Occipital lobe (tissue), 2 donors: ENCODE measurements around the gene TRAF2. TPM values are rescaled to one million over a fixed set of nuclear protein-coding genes. Genes with fewer than 3 reads are reported as not detected.

Experiments used
- DNase-seq: peaks from one replicate; lab custom pipeline; 2025; lab: John Stamatoyannopoulos, UW
- total RNA-seq: library from RNA; depleted of rRNA; stranded (reverse); fragments of >200 nt; gene quantifications from one replicate; pipeline ENCODE4 v1.2.3, GENCODE V29; 2014

Gene TRAF2
- total RNA-seq, 1 donor from 2014 or later = 8.9 TPM

DNA sequence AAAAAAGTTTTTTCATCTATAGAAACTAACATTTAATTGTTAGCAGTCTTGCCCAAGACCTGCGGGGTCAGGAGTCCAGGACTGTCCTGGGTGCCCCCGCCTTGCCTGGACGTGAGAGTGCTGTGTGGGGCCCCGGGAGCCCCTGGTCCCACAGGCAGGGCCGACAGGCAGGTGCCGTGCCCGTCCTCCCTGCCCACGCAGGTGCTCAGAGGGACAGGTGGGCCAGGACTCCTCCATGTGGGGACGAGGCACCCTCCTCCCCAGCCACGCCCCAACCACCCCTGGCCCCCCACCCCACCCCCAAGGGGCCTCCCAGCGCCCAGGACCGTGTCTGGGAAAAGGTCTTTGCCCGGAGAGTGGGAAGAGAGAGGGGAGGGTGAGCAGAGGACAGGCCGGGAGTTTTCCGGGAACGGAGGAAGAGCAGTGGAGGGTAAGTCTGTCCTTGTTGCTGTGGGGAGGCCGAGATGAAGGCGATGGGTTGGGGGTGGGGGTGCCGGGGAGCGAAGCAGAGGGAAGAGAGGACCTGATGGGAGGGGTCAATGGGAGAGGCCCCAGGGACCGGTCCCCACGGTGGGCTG, 63.0 kb downstream of the TRAF2 start:
- no peak for DNase-seq

DNA sequence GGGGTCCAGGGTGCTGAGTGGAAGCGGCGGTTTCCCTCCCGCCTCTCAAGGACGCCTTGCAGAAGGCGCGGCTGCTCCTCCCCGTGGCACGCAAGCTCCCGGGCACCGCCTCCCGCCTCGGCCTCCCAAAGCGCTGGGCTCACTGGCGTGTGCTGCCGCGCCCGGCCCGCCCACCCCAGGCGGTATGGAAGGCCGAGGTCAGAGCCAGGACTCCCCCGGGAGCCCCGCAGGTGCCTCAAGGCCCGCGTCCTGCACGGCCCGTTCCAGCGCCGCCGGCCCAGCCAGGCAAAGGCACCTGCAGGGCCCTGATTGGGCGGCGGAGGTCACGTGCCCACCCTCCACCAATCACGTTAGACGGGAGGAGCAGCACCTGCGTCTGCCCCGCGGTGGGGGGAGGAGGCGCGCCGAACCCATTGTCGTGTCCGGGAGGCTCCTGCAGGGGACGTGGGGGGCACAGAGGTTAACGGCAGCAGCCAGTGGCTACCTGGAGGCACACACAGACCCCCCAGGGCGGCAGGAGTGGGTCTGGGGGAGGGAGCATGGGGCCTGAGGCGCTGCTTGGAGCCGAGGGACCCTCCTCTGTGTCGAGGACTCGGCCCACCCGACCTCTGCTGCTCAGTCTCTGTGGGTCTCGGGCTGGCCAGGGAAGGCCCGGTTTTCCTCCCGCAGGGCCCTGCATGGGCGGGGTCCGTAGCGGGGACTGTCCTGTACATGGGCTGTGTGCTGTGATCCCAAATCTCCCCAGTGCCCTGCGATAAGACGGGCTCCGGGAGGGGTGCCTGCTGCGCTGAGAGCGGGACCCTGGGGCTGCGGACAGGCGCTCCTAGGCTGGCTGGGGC, 63.7 kb downstream of the TRAF2 start:
- peak; percentile 94 for DNase-seq

DNA sequence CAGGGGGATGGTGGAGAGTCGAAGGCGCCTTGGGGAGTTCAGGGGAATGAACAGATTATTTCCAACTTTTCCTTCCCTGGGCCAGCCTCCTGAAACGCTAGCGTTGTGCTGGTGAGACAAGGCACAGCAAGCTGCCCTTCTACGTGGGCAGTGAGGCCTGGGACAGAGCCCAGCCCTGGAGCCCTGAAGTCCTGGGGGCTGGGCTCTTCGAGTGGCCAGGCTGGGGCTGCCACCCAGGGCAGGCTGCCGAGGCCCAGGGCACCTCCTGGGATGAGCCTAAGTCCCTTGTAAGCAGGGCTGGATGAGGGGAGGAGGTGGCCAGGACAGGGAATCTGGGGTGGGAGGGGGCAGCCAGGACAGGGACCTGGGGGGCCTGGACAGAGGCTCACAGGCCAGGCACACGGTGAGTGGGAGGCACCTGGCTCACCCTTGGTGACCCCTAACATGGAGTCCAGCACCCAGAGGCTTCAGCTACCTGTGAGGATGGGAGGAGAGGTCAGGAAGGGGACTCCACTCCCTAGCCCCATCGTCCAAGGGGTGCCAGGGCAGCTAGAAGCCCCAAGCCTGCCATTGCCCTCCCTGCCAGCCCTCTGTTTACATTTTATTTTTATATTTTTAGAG, 64.5 kb downstream of the TRAF2 start:
- no peak for DNase-seq

DNA sequence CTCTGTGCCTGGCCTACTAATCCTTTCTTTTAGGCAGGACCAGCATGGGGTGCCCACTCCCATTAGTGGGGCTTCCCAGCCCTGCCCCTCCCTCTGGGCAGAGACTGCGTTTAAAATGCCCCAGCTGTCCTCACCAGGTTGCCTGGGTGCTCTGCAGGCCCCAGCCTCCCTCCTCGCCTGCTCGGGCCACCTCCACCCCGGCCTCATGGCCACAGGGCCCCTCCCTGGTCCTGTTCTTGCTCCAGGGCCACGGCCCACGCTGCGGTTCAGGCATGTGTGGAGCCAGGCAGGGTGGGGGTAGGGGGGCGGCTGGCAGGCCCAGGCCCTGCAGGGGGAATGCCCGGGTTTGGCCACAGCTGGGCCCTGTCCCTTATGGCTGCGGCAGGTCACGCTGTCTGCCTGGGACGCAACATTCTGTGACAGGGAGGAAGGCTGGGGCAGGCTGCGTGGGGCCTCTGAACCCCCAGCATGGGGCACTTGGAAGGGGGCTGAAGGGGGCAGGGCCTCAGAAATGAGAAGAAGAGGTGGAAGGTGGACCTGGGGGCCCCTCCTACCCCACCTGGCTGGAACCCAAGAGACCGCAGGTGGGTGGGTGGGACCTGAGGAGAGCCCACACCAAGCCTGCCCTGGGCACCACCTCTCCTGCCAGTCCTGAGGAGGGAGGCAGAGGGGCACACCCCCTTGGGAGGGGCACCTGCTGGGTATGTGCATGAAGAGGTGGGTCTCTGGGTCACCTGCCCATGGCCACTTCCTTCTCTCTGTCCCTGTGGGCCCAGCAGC, 65.4 kb downstream of the TRAF2 start, which contains the start of gene LCN12:
LCN12 (plus strand) TSS at position 733 of the 780 bp plus-strand sequence. CDS start 55 bp downstream, outside the sequence.
- DNase-seq = no peak

DNA sequence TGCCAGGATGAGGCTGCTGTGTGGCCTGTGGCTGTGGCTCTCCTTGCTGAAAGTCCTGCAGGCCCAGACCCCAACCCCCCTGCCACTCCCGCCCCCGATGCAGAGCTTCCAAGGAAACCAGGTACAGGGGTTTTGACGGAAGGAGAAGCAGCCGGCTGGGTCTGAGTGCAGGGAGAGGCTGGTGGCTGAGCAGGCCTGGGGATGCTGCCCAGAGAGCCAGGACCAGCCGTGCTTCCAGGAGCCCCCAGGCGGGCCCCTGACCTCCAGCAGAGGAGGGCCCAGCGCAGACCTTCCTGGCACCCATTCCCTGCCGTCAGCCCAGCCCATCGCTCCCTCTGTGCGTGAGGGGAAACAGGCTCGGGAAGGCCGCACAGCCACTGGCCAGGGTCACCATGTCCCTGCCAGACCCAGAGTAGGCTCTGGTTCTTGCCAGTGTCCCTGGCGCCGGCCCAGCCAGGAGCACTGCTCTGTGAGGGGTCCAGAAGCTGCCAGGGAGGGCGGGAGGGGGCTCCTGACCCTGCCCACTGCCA, 66.1 kb downstream of the TRAF2 start:
- no peak for DNase-seq

DNA sequence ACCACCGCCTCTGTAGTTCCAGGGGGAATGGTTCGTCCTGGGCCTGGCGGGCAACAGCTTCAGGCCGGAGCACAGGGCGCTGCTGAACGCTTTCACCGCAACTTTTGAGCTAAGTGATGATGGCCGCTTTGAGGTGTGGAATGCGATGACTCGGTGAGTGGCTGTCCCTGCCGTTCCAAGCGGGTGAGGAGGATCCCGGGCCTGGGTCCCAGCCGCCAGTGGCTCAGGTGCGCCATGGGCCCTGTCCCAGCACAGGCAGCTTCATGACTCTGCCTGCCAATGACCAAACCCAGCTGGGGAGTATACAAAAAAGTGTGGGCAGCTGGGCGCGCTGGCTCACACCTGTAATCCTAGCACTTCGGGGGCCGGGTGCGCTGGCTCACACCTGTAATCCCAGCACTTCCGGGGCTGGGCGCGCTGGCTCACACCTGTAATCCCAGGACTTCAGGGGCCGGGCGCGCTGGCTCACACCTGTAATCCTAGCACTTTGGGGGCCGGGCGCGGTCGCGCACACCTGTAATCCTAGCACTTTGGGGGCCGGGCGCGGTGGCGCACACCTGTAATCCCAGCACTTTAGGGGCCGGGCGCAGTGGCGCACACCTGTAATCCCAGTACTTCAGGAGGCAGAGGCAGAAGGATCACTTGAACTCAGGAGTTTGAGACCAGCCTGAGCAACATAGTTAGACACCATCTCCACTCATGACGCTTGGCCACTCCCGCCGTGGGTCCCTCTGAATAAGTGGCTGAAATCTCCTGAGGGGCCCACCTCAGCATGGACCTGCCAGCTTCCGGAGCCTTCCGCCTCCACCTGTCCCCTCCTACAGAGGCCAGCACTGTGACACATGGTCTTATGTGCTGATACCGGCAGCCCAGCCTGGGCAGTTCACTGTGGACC, 66.8 kb downstream of the TRAF2 start:
- no peak for DNase-seq

DNA sequence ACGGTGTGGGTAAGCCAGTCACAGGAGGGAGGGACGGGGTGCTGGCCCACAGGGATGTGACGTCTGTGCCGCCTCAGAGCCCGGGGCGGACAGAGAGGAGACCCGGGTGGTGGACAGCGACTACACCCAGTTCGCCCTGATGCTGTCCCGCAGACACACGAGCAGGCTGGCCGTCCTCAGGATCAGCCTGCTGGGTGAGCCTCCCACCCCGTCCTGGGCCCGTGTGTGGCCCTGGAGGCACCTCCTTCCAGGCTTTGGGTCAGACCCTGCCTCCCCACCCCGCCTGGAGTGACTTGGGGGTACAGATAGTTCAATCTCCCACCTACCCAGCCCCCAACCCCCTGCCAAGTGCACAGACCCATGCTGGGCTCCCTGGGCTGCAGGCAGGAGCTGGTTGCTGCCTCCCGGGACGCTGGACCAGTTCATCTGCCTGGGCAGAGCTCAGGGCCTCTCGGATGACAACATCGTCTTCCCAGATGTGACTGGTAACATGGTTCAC, 67.5 kb downstream of the TRAF2 start:
- DNase-seq = no peak

DNA sequence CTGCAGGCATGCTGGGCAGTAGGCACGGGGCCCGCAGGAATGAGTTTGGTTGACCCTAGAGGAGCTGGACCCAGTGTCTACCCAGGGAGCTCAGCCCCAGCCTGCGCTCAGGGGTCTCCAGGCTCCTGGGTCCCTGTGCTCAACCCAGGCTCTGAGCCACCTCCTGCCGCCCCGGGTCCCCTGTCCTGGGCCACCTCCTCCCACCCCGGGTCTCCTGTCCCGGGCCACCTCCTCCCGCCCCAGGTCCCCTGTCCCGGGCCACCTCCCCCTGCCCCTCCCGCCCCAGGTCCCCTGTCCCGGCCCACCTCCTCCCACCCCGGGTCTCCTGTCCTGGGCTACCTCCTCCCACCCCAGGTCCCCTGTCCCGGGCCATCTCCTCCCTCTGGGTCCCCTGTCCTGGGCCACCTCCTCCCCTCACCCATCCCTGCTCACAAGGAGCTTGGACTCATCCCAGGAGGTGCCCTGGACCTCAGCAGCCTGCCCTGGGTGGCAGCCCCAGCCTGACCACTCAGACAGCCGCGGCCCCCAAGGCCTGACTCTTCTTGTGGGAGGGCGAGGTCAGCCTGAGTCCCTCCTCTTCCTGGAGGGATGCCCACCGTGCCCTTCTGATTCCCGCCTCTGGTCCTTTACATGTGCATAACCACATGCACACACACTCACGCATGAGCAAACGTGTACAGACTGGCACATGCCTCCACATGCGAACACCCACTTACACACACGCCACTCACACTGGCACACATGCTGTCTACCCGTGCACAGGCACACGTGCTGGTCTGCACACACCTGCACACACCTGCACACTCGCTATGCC, 68.2 kb downstream of the TRAF2 start:
- no peak for DNase-seq

DNA sequence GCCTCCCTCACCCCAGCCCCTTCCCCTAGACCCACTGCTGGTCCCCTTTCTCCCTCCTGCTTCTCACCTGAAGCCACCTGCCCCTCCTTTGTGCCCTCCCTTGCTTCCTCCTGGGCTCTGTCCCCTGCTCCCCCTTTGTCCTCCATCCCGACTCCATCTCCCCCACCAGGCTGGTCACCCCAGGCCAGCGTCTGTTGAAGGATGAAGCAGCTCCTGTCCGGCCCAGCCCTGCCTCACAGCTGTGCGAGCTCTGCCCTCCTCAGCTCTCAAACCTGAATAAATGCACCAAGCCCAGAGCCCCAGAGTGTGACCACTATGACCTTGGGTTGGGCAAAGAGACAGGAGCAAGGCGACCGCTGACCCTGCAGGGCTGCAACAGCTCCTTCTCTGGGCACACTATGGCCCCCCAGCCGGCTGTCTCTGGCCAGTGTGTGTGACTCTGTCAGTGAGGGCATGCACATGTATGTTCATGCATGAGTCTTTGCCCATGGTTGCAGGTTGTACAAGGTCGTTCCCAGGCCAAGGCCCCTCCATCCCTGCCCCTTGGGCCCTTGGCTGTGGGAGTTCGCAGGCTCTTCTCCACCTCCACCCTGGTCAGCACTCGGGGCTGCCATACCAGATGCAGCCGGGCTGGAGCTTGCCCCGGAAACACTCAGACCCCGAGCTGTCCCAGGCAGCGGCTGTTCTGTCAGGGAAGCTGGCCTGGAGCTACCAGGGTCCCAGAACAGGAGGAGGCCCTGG, 69.1 kb downstream of the TRAF2 start:
- no peak for DNase-seq

DNA sequence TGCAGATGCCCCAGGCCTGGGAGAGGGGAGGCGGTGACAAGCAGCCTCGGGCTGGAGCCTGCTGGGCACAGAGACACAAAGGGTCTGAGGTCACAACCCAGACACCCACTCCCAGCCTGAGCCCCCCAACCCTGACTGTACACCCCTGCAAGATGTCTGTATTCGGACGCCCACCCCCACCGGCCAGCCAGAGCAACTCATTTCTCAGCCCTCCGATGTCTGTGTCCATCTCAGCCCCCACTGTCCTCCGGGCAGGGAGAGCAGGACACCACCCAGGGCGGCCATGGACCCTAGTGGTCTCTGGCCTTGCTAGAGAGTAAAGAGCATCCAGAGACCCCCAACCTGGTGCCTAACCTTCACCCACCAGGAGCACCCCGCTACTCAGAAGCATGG, 69.6 kb downstream of the TRAF2 start:
- DNase-seq = no peak

DNA sequence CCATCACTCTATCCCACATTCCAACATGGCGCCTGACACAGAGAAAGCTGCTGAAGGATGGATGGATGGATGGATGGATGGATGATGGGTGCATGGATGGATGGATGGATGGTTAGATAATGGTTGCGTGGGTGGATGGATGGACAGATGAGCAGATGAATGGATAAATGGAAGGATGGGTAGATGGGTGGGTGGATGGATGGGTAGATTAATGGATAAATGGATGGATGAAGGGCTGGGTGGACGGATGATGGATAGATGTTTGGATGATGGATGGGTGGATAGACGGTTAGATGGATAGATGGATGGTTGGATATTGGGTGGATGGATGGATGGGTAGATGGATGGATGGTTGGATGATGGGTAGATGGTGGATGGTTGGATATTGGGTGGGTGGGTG, 70.3 kb downstream of the TRAF2 start:
- DNase-seq = no peak

DNA sequence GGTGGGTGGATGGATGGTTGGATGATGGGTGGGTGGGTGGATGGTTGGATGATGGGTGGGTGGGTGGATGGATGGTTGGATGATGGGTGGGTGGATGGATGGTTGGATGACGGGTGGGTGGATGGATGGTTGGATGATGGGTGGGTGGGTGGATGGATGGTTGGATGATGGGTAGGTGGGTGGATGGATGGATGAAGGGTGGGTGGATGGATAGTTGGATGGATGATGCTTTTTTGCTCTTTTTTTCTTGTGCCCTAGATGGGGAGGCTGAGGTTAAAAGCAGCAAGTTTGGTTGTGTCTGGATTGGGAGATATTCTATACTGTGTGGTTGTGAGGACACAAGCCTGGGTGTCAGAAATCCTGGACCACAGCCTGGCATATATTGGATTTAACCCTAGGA, 71.1 kb downstream of the TRAF2 start:
- no peak for DNase-seq

DNA sequence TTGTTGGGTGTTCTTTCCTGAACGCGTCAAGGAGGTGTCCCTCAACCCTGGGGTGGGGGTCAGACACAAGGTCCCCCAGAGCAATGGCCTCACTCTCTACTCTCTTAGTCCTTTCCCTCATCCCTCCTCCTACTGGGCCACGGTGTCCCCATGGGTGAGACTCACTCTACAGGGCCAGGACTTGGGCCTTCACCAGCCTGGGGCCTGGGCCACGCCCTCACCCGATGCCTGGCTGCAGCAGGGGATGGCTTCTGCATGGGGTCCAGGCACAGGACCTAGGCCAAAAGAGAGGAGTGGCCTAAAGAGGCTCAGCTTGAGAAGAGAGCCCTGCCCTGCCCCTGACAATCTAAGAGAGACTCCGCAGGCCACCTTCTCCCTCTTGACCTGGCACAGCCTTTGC, 71.6 kb downstream of the TRAF2 start:
- no peak for DNase-seq

DNA sequence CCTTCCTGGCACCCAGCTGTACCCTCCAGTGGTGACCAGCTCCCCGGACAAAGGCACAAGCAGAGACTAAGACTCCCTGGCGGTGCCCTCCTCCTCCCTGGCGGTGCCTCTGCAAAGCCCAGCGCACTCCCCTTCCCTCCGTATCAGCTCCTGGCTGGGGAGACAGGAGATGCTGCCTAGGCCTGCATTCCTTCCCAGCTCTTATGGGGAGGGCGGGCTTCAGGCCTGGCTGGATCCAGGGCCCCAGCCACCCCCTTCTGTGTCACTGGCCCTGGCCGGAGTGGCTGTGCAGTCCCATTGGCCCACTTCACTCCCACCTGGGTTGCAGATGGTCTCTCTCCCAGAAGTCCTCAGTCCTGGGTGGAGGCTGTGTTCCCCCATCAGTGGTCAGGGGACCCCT, 72.2 kb downstream of the TRAF2 start:
- no peak for DNase-seq

DNA sequence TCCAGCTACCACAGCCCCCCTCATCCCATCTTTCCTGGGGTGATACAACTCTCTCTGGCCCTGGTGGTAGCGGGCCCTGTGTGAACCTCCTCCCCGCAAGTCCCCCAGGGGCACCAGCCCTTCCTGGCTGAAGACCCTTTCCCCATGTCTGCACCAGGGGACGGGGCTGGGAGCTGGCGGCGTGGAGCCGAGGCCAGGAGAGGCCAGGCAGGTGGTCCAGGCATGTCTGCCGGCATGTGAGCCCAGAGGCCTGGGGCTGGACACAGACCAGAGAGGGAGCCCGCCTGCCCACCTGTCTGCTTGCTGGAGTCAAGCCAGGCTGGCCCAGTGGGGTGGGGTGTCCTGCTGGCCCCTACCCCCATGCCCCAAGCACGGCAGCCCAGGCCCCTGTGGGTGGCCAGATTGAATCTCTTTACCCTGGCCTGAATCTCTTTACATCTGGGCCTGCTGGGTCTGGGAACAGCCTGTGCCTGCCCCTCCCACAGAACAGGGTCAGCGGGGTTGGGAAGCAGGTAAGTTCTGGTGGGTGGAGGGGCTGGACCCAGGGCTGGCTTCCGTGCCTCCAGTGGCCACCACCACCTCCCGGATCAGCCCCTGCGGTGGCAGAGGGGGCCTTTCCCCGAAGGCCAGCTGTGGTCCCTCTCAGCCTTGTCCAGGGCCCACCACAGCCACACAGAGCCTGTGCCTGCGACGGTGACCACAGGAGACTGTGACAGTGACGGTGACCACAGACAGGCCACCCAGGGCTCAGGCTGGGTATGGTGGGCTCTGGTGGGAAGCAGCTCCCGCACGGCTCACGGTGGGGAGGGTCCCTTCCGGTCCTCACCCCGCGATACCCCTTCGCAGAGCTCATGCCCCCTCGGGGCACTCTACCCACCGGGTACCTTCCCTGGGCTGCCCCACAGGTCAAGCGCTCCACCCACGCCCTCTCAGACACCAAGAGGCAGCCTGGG, 72.9 kb downstream of the TRAF2 start:
- DNase-seq = no peak

DNA sequence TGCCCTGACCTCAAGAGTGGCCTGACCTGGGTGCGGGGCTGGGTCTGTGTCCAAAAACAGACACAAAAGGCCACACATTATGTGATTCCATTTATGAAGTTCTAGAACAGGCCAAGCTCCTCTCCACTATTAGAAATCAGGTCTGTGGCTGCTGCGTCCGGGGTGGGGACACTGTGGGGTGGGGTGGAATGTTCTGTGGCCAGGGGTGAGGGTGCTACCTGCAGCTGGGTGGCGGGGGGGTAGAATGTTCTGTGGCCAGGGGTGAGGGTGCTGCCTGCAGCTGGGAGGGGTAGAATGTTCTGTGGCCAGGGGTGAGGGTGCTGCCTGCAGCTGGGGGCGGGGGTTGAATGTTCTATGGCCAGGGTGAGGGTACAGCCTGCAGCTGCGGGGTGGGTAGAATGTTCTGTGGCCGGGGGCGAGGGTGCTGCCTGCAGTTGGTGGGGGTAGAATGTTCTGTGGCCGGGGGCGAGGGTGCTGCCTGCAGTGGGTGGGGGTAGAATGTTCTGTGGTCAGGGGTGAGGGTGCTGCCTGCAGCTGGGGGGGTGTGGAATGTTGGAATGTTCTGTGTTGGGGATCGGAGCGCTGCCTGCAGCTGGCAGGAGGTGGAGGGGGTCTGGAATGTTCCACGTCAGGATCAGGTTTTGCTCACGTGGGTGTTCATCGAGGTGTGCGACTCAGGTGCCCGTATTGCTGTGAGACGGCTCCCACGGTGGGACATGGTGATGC, 74.1 kb downstream of the TRAF2 start:
- DNase-seq = no peak

DNA sequence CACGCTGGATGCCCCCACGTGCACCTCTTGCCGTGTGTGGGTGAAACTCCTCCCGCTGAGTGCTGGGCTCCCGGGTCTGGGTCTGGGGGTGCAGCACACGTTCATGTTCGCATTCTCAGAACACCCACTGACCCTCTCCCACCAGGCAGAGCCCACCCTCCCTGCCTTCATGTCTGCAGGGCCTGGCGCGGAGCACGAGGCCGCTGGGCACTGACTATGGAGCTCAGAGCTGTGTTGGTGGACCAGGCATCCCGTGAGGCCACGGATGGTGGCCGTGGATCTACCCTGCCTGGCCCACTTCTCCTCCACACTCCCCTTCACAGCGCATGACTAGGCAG, 74.6 kb downstream of the TRAF2 start:
- DNase-seq = no peak
